ENCODE measurements around the gene LBHD2. TPM values are rescaled to one million over a fixed set of nuclear protein-coding genes. Genes with fewer than 3 reads are reported as not detected.

Gene LBHD2
- total and polyA plus RNA-seq, 2 of the 8 experiments (the other 6 are each of a cell fraction or from before 2014, with no cell fraction given): not detected

GRCh38 chr14:103067231-103067954 lies 16.6 kb upstream of the LBHD2 start:
- Histone ChIP-seq H3K79me1 (ENCODE audit: low read depth, low read length) (no peaks in the 10 kb centered on the region; the same call in 1 of the 2 replicates), H3K18ac (ENCODE audit: extremely low read depth, low read length) (no peak overlapping the region), H2AK5ac (ENCODE audit: low read depth, low read length) (no peak overlapping the region), H4K20me1 (replicated peaks in 1 of 2; ENCODE audit: control insufficient read depth in 1 of 2, insufficient read depth in 2 of 2, low read length in 2 of 2) (no peaks in the 10 kb centered on the region), H3K4me2 (ENCODE audit: insufficient read depth in 1 of 2, low read depth in 2 of 2, low read length in 2 of 2) (no peak overlapping the region), H3K9ac (replicated peaks in 1 of 4; ENCODE audit: extremely low read depth in 1 of 4, low read depth in 3 of 4, low read length in 3 of 4) (no peak overlapping the region), H3K23me2 (ENCODE audit: low read depth, low read length) (no peaks in the 10 kb centered on the region; the same call in 1 of the 2 replicates), H2BK5ac (ENCODE audit: low read depth, low read length) (no peak overlapping the region), H3K23ac (ENCODE audit: insufficient read length) (no peak overlapping the region), H3K36me3 (ENCODE audit: control insufficient read depth in 2 of 4, insufficient read depth in 4 of 4, low read length in 3 of 4) (no peaks in the 10 kb centered on the region), H2BK120ac (replicated peaks; ENCODE audit: low read depth, low read length) (no peak overlapping the region), H2AFZ (ENCODE audit: low read length) (no peak overlapping the region), H3K4me3 (ENCODE audit: extremely low read depth in 1 of 4, insufficient read depth in 2 of 4, low read depth in 3 of 4, low read length in 4 of 4) (no peak overlapping the region), H3K4me1 (replicated peaks in 1 of 4; ENCODE audit: control insufficient read depth in 3 of 4, insufficient read depth in 4 of 4, low read length in 3 of 4) (peaks cover 0 to 4% (median 0%) of the 10 kb centered on the region in 4 experiments; a peak in 1 of 7 replicates), H4K91ac (replicated peaks; ENCODE audit: insufficient read length, low read length) (no peak overlapping the region), H2BK12ac (ENCODE audit: low read depth, low read length) (no peak overlapping the region), H4K8ac (ENCODE audit: extremely low read depth, insufficient read depth, low read length) (no peak overlapping the region), H4K5ac (ENCODE audit: insufficient read length, low read depth, low read length) (no peak overlapping the region), H3K79me2 (ENCODE audit: control insufficient read depth in 1 of 2, insufficient read depth in 2 of 2, low read length in 2 of 2) (no peaks in the 10 kb centered on the region), H3K27me3 (replicated peaks in 1 of 4; ENCODE audit: control insufficient read depth in 3 of 4, extremely low read depth in 1 of 4, insufficient read depth in 3 of 4, low read length in 3 of 4) (no peaks in the 10 kb centered on the region), H2BK15ac (ENCODE audit: low read length) (no peak overlapping the region), H3K14ac (ENCODE audit: insufficient read length) (no peak overlapping the region), H2BK20ac (ENCODE audit: low read length) (no peak overlapping the region), H3K56ac (replicated peaks; ENCODE audit: insufficient read length, low read depth, low read length) (no peak overlapping the region), H3K4ac (replicated peaks; ENCODE audit: insufficient read length, low read depth, low read length) (no peak overlapping the region), H3K9me3 (ENCODE audit: insufficient read depth in 2 of 2, low read depth in 1 of 2, low read length in 1 of 2) (no peaks in the 10 kb centered on the region), H3K27ac (ENCODE audit: low read depth, low read length) (no peak overlapping the region)
- 89% methylated on average over 8 of the region's 8 CpGs; no CpG with 5 or more reads in 1 of the 2 experiments for WGBS, 2 experiments (ENCODE audit: extremely low coverage in 1 of 2, insufficient coverage in 1 of 2, insufficient read length in 1 of 2, insufficient replicate concordance in 2 of 2, low coverage in 1 of 2, low lambda C conversion rate in 2 of 2, missing lambda C conversion rate in 1 of 2)
- no peak for DNase-seq (ENCODE audit: low read depth in 1 of 2, low spot score in 2 of 2)
- TF ChIP-seq HDAC2 (IDR thresholded peaks at IDR 0.05; ENCODE audit: borderline replicate concordance in 1 of 2, low read depth in 2 of 2, low read length in 2 of 2): no peak
- no peak for TF ChIP-seq TAF1 (IDR thresholded peaks at IDR 0.05; ENCODE audit: low read depth, low read length)
- POLR2A ChIA-PET (ENCODE audit: partially characterized antibody): no interaction called here
- CTCF ChIA-PET (ENCODE audit: partially characterized antibody): interaction anchor here (0.6 to 2.1 kb wide), 4 partner anchors 10 to 92 kb away, joined by 3 to 6 read pairs (median 4); partner anchors contain the start of gene CDC42BPB
- FAIRE-seq: no peak
